ENCODE measurements around the gene TCIRG1.
"Not testable (repeated sequence)": the region's sequence is repeated elsewhere in the genome, so short reads cannot be mapped to it uniquely, and the experiment has no call there.

Gene TCIRG1, protein sequence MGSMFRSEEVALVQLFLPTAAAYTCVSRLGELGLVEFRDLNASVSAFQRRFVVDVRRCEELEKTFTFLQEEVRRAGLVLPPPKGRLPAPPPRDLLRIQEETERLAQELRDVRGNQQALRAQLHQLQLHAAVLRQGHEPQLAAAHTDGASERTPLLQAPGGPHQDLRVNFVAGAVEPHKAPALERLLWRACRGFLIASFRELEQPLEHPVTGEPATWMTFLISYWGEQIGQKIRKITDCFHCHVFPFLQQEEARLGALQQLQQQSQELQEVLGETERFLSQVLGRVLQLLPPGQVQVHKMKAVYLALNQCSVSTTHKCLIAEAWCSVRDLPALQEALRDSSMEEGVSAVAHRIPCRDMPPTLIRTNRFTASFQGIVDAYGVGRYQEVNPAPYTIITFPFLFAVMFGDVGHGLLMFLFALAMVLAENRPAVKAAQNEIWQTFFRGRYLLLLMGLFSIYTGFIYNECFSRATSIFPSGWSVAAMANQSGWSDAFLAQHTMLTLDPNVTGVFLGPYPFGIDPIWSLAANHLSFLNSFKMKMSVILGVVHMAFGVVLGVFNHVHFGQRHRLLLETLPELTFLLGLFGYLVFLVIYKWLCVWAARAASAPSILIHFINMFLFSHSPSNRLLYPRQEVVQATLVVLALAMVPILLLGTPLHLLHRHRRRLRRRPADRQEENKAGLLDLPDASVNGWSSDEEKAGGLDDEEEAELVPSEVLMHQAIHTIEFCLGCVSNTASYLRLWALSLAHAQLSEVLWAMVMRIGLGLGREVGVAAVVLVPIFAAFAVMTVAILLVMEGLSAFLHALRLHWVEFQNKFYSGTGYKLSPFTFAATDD

DNA sequence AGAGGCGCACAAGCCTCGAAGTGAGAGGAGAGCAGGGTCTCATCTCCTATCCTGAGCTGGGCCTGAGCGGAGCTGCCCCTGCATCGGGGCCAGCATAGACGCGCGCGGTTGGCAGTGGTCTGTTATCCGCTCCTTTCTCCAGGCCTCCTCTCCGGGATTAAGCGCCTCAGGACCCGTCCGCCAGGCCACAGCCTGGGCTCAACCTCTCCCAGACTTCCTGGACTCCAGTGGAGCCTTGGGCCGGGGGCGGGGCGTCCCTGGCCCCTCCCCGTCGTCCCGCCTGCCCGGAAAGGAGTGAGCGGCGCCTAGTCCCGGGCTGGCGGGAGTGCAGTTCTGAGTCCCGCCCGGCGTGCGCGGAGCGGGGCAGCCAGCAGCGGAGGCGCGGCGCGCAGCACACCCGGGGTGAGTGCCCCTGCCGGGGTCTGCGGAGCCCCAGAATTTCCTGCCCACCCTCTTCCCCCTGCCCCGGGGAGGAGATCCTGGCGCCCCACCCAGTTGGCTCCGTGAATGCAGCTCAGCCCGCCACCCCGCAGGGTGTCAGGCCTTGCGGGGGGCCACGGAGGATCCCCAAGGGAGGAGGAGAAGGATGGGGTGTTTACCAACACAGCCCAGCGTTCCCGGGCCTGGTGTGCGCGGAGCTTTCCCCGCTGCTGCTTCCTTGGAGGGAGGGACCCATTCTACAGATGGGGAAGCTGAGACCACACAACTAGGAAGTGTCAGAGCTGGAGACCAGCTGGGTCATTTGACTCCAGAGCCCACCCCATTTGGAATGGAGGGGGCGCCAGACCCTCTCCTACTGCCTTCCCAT lies at the start of gene TCIRG1:
Gene TCIRG1 (plus strand): TSS at position 308 of the 808 bp plus-strand sequence. CDS start 2,247 bp downstream, outside the sequence.
- DNase-seq = no peak

DNA sequence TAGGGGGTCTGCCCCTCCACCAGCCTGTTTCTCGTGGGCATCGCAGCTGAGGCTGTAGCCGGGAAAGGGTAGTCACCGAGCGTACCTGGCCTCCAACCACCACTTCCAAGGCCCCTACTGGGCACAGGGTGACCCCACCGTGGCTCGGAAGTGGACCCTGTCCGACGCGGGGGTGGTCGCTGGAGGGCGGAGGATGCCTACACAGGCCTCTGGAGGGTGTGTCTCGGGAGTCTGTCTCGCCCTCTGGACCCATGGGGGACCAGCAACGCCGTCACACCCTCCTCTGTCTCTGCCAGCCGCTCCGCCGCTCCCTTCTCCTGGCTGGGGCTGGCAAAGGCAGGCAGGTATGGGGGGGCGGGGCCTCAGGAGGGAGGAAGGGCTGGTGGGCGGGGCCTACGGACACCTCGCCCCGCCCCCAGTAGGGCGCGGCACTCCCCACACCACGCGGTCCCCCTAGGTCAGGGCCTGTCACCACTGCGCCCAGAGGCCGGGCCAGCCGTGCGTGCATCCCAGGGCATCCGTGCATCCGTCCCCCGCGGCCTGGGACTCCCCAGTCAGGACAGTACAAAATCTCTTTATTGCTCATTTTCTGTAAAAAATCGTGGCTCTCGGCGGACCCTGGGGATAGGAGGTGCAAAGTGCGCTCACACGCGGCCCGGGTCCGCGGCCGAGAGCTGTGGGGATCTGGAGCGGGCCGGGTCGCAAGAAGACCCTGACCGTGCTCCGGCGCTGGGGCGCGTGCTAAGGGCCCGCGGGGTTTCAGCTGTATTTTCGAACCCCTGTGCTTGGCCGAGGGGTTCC lies 48.1 kb upstream of the TCIRG1 start:
- DNase-seq = not testable (repeated sequence)

DNA sequence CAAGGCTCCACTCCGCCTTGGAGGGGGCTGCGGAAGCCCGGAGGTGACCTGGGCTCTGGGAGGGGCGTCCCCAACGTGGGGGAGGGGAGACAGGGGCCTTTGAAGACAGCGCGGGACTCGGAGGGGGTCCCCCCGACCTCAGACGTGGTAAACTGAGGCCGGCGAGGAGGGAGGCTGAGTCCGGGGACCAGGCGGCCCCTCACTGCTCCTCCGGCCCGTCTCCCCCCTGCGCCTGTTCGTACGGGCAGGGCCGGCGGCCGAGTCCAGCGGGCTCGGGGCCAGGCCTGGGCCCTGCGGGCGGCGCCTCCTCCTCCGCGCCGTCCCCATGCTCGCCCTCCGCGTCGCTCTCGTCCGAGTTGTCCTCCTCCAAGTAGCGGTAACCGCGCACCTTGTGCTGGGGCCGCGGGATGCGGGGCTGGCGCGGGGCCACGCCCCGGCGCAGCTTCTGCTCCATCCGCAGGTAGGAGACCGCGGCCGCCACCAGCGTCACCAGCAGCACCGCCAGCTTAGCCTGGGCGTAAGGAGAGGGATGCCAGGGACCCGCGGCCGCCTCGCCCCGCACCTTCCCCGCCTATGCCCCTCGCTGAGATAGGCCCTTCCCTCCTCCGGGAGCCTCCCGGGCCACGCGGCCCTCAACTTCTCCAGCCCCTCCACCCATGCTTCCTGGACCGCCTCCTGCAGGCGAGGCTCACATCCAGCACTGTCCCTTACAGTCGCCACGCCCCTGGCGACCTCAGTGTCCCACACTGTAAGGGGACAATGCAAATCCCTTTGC lies 47.3 kb upstream of the TCIRG1 start:
- DNase-seq = not testable (repeated sequence)

- DNase-seq = peak; percentile 37
Observed at GRCh38 chr11:67993821-67994220, 45.0 kb upstream of the TCIRG1 start.

DNA sequence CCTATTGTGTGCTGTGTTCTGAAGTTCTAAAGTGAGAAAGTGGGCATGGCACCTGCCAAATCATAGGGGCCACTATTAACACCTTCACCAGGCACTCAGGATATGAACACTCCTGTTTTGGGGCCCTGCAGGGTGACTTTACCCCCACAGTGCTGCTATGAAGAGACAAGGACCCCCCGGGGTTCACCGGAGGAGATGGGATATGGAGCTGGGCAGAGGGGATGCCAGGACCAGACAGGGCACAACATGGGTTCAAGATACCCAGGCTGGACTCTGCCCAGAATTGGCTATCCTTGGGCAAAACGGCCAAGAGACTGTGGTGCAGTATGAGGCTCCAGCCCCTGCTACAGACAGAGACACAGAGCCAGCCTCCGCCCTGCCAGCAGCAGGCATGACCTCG lies 44.4 kb upstream of the TCIRG1 start:
- not testable (repeated sequence) for DNase-seq

- not testable (repeated sequence) for DNase-seq
Observed at GRCh38 chr11:67995129-67995528, 43.7 kb upstream of the TCIRG1 start.

- DNase-seq = not testable (repeated sequence)
Observed at GRCh38 chr11:67995579-67995978, 43.2 kb upstream of the TCIRG1 start.

GRCh38 chr11:67996051-67996450 lies 42.8 kb upstream of the TCIRG1 start:
- DNase-seq = no peak

- no peak for DNase-seq
Observed at GRCh38 chr11:67996622-67997474, 42.0 kb upstream of the TCIRG1 start.

GRCh38 chr11:67997475-67997921 lies 41.3 kb upstream of the TCIRG1 start:
- no peak for DNase-seq

DNA sequence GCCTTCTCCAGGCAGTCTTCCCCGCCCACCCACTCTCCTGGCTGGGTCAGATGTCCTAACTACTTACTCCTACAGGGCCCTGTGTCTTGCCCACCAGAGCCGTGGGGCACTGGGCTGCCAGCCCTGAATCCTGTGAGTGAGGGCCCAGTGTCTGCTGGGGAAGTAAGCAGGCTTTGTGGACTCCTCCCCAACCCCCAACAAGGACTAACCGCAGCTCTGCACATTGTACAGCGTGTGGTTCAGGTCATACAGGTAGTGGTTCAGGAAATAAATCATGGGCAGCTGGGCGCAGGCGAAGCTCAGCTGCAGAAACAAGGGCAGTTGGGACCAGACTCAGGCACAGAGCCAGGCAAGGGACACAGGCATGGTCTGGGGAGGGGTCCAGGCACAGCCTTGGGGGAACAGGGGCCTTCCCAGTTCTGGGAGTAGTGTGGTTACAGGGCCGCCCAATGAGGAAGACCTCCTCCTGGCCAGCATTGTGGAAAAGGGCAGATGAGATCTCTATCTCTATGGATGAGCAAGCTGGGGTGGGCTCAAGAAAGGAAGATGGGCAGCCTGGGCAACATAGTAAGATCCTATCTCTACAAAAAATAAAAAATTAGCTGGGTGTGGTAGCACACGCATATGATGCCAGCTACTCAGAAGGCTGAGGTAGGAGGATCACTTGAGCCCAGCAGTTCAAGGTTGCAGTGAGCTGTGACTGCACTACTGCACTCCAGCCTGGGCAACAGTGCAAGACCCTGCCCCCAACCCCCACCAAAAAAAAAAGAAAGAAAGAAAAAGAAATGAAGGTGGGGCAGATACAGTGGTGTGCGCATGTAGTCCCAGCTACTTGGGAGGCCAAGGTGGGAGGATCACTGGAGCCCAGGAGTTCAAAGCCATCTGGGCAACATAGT lies 40.4 kb upstream of the TCIRG1 start:
- DNase-seq = peak; percentile 29

GRCh38 chr11:67999201-67999629 lies 39.6 kb upstream of the TCIRG1 start:
- DNase-seq = no peak

DNA sequence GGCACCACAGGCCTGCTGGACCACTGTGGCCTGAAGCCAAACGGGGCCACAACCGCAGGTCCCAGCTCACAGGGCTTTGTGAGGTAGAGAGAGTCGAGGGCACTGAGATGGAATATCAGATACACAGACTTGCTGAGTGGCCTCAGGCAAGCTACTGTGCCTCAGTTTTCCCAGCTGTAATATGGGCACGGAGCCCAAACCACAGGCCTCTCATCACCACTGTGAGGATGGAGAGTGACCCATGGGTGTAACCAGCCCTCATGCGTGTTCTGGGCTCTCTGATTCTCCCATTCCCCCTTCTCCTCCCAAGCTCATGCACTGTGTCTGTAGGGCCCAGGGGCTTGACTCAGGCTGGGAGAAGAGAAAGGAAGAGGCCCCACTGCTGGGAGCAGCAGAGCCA lies 39.1 kb upstream of the TCIRG1 start:
- no peak for DNase-seq

GRCh38 chr11:68002575-68002937 lies 36.3 kb upstream of the TCIRG1 start:
- DNase-seq = no peak

DNA sequence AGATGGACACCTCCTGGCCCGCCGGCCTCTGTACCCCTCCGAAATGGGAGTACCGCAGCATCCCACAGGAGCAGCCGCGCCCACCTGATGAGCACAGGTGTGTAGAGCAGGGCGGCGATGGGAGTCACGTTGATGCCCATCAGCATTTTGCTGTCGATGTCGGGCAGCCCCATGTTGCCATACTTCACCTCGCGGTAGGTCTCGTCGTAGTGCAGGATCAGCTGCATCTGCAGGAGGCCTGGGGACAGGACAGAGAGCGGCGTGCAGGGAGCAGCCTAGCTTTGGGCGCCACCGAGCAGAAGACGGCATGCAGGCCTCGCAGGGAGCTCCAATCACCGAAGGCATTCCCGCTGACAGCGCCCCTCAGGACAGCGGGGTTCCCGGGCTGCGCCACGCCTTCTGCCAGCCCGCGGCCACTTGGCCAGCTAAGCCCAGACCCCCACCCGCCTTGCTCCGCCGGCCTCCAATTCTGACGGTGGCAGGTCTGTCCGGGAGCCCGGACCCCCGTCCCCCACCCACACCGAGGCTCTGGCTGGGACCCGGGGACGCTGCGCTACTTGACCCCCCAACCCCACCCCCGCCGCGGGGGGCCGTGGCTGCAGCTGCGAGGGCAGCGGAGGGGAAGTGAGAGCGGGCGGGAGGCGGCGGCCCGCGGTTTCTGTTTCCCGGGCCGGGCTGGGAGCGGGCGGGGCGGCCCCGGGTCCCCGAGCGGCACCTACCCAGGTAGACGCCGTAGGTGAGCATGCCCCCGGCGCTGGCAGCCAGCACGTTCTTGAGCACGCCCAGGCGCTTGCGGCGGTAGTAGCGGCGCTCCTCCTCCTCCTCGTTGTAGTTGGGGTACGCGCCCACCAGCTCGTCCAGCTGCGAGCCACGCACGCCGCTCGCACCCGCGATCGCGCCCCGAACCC lies 35.6 kb upstream of the TCIRG1 start:
- no peak for DNase-seq

- peak; percentile 67 for DNase-seq
Observed at GRCh38 chr11:68003846-68004550, 34.8 kb upstream of the TCIRG1 start, which contains the start of gene UNC93B1. TSS of gene UNC93B1 (minus strand) at chr11:68004097. CDS start at chr11:68004043, 54 bp downstream.

Data from NK-92 treated with Interleukin-12 subunit alpha and Interleukin-12 subunit beta, amount 100 ng/mL, for 24 hours (cell line).